GM21447 (cell line): ENCODE results near the gene VWF.

Source experiments
- ATAC-seq: cut with Tn5 transposase; IDR thresholded peaks from one replicate; pipeline ENCODE4 v1.9.1; 2021; ENCODE audit not compliant: unreplicated experiment

VWF gene

GRCh38 chr12:6080149-6081045 lies 44.1 kb downstream of the VWF start:
- ATAC-seq = no peak

DNA sequence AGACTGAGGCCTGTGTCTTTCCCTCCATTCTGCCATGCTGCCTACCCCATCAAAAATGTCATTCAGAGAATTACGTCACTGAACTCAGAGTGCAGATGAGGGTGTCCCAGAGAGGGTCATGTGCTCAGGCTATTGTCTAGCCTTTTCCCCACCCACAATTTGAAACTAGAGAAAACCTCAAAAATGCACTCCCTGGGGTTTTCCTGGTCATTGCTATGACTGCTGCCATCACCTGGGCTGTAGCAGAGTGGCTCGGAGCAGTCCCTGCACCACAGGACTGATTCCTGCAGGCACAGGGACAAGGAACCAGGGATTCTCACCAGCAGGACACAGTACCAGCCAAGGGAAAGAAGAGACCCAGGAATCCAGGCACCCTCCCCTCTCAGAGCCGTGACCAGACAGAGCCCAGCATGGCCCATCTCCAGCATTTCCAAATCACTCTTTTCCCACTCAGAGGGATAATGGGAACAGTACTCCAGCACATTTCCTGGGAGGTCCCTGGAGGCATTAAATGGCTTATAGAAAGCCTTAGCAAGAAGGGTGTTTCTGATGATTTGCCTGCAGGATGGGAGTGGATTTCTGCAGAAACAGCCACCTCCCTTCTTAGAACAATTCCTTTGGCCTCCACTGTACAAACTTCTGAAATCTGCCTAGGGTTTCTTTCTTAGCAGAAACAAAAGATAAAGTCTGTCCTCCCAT lies 45.9 kb downstream of the VWF start:
- no peak for ATAC-seq

GRCh38 chr12:6077692-6078083 lies 46.8 kb downstream of the VWF start:
- no peak for ATAC-seq

GRCh38 chr12:6076776-6077691 lies 47.4 kb downstream of the VWF start:
- no peak for ATAC-seq

DNA sequence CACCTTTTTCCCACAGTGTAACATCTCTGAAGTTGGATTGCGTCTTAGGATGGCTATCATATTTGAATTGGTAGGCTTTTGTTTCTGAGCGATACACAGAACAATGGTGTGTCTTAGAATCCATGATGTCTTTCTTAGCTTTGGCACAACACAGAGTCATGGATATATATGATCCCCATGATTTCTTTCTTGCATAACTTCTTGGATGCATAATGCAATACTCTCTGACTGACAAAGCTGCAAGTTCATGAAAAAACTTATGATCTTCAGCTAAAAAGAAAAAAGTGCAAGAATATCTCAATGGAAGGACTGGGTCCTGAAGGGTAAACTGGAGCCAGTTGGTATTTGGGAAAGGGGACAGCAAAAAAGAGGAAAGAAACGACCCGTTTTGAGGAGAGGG lies 48.1 kb downstream of the VWF start:
- no peak for ATAC-seq

DNA sequence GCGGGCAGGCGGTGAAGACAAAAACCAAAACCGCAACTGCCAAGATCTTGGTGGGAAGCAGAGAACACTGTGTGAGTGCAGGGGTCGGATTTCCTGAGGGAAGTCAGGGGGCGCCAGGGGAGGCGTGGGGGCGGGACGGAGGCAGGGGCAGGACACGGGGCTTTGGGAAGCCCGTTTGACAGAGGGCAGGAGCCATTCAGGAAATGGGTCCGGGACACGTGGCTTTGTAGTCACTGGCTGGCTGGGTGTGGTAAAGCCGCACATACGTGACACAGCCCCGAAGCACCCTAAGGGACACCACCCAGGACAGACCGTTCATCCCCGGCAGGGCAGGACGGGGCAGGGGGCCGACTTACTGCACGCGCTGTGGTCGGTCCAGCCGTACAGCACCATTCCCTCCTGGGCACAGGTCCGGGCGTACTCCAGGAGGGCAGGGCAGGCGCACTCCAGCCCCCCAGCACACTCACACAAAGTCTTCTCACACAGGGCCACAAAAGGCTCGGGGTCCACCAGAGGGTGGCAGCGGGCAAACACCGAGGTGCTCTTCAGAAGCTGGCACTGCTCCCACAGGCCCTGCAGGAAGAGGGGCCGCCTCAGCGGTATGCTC lies 49.4 kb downstream of the VWF start:
- ATAC-seq = no peak

- no peak for ATAC-seq
Observed at GRCh38 chr12:6074427-6074826, 50.0 kb downstream of the VWF start.

DNA sequence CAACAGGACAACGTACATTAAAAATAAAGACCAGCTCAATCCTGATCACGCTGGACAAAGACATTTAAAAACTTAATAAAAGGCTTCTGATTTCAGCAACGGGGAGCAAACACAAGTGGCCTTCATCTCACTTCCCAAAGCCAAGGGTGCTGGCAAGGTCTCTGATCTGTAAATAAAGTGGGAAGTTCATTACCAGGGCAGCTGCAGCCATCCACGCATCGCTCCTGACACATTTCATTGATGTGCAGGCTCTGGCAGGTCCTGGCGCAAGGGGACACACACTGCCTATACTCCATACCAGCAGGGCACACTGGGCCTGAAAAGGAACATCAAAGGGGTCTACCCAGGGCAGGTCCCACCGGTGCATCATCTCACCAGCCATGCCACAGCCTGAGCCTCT lies 51.0 kb downstream of the VWF start:
- no peak for ATAC-seq

DNA sequence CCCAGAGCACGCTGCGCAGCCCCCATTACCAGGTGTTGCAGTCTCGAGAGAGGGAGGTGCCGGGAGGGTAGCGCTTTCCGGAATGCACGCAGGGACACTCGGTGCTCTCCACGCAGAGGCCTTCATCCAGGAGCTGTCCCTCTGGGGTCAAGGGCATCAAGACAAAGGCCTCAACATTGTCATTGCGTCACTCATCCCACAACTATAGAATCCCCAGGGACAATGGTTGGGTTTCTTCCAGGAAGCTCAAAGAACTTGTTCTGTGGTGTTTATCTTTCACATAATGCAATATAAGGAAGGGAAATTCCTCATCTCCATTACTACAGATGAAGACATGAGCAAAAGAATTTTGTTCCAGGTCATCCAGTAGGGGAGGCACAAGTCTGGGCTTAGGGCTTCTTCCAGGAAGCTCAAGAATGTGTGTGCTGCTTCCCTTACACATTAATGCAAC lies 52.1 kb downstream of the VWF start:
- no peak for ATAC-seq

DNA sequence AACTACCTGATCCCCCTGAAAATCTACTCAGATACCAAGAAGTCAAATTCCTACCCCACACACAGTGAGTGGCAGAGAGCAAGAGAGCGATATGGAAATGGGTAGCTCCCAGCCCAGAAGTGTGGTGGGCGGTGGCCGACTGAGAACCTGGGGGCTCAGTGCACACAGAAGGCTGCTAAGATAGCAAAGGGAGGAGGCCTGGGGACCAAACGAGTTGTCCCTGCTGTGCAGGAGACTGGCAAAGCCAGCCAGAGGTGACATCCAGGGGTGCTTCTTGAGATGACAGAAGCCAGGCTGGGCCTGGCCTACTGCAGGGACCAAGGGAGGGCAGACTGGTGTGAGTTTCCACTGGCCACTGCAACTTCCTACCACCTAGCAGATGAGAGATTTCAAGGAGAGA lies 52.9 kb downstream of the VWF start:
- no peak for ATAC-seq

GRCh38 chr12:6070472-6071257 lies 53.8 kb downstream of the VWF start:
- no peak for ATAC-seq

DNA sequence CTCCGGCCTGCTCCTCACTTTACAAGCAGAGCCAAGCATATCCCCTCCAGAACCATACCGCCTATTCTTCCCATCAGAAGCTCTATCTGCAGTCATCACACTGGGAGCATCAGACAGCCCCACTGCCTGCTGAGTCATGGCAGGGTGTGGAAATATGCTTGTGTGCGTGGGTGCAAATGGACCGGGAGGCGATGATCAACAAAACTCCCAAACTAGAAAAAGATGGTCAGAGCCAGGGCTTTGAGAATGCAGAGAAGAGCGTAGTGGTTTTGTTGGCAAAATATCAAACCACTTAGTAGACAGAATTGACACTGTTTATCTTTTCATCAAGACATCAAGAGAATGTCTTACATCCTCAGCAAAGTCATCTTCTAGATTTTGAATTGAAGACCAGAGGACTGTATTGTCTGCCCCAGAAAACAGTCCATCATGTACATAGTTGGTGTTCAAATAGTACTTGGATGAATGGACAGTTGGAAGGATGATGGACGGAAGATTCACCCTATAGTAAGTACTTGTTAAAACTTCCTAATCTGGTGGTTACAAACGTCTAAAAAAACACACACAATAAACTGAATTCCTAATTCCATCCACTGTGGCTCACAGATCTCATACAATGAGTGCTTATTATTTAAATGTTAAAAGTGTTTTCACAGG lies 54.9 kb downstream of the VWF start:
- ATAC-seq = no peak

DNA sequence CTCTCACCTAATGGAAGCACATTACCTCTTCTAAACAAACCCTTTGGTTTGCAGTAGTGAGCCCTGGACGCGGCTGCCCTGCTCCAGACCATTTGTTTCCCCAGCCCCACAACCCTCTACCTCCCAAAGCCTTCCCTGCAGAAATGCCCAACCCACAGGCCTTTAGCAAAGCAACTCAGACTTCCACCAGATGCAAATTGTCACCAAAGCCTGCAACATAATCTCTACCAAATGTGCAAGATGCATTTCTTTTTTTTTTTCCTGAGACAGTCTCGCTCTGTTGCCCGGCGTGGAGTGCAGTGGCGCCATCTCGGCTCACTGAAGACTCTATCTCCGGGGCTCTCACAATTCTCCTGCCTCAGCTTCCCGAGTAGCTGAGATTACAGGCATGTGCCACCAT lies 56.2 kb downstream of the VWF start:
- no peak for ATAC-seq

DNA sequence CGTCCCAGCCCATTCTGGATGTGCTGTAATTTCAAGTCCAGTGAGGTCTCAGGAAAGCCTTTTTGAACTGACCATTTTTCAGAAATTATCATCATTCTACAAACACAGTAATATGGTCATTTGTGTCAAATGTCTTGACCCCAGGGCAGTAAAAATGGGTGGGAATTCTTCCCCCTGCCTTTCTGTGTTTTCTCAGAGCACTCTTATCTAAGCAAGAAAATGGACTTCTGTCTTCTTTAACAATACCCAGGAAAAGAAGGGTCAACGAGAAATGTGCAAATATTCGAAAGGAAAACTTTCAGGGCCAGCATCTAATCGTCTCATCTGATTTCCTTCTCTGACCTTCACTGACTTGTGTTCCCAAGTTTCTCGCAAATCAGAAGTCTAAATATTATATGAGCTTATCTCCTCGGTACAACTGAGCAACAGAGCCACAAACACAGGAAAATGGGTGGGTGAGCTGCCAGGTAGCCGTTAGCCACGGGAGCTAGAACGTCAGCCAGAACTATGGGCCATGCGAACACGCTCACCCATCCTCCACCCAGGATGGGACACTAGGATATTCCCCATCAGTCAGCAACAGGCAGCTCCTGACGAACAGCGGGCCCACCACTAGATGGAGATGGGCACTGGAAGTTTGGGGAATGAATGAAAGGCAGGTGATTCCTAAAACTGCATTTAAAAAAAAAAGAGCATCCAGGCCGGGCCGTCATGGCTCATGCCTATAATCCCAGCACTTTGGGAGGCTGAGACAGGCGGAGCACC lies 57.1 kb downstream of the VWF start:
- ATAC-seq = no peak

- ATAC-seq = no peak
Observed at GRCh38 chr12:6066651-6067050, 57.8 kb downstream of the VWF start.

- no peak for ATAC-seq
Observed at GRCh38 chr12:6065863-6066199, 58.6 kb downstream of the VWF start.

DNA sequence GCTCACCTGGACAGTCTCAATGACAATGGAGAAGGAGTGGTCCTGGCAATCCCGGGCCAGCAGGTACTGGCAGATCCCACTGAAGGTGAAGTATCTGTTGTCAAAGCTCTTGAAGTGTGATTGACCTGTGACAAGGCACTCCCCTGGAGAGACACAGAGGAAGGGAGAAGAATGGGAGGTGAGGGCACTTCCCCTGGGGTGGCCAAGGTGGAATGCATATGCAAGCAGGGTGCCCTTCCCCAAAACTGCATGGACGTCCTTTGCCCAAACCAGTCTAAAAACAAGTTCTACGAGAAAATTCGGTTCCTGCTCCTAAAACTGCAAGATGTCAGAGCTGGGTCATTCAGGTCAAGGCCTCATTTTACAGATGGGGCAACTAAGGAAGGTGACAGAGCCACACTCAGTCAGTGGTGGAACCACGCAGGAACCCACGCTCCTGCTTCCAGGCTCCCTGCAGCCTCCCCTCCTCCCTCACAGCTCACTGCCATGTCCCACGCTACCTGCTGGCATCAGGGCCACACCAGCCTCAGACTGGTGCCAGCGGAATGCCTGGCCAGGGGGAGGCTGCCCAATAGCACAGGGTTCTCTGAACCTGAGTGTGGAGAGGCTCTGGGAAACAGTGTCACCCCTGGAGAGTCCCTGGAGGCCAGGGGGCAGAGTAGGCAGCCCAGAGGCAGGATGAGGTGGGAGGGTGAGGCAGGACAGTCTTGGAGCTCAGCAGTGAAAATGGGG lies 59.2 kb downstream of the VWF start:
- no peak for ATAC-seq
